Measurements from ENCODE around the gene SLC25A19.
A peak's percentile ranks its signal among the peaks of the same experiment; 100 is the strongest.

SLC25A19 gene

DNA sequence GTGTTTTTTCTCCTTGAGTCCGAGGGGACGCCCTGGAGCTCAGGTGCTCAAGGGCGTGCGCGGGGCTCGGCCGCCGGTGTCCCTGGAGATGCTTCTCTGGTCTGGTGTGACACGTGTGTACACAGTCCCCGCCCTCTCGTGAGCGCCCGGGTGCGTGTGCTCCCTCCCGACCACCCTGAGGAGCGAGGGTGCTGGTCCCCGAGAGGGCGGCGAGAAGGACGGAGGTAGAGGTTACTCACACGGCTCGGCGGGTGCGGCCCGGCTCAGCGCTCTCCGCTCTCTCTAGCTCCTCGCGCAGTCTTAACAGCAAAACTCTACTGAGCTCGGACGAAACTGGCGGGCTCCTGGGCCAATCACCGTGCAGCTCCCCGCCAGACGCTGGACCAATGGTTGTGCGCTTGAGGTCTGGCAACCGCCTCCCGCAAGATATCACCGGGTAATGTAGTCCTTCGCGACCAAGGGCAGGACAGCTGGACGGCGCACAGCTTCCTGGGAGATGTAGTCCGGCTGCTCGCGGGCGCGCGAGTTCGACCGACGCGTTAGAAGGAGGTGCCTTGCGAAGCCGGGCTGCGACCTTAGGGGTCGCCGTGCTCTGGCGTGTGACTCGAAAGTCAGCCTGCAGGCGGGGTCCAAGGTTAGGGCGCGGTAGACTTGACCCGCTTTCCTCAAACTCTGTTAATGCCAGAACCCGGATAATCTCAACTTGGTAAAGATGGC, at the start of gene SLC25A19:
TSS of gene SLC25A19 (minus strand) at position 319 of the 717 bp plus-strand sequence. CDS start 2,669 bp downstream, outside the sequence.
- H3K4me3 ChIP-seq (ENCODE audit: control insufficient read depth, low read depth, low read length) = peak within 1 kb of the TSS; percentile 89
- TF ChIP-seq CTCF (conservative IDR thresholded peaks at IDR 0.05; ENCODE audit: control insufficient read depth, insufficient read depth, low read depth, low read length) = no peak
- DNase-seq (ENCODE audit: low read depth) = peak; percentile 98

DNA sequence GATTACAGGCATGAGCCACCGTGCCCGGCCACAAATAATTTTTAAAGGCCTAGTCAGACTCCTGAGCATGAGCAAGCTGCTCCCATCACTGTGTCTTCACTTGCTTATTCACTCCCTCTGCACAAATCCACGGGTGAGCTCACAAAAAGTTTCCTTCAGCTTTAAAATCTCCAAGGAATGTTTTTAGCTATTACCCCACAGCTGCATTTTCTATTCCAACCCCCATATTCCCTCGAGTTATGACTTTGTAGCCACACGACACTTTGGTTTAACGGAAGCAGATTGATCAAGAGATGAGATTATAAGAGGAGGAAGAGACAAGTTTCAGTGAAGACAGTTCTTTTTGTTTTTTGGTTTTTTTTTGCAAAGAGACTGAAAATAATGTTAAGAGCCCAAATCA, 49.1 kb upstream of the SLC25A19 start:
- DNase-seq (ENCODE audit: low read depth) = peak; percentile 76
- no peak overlapping the region for H3K4me3 ChIP-seq (ENCODE audit: control insufficient read depth, low read depth, low read length)
- TF ChIP-seq CTCF (conservative IDR thresholded peaks at IDR 0.05; ENCODE audit: control insufficient read depth, insufficient read depth, low read depth, low read length) = no peak

DNA sequence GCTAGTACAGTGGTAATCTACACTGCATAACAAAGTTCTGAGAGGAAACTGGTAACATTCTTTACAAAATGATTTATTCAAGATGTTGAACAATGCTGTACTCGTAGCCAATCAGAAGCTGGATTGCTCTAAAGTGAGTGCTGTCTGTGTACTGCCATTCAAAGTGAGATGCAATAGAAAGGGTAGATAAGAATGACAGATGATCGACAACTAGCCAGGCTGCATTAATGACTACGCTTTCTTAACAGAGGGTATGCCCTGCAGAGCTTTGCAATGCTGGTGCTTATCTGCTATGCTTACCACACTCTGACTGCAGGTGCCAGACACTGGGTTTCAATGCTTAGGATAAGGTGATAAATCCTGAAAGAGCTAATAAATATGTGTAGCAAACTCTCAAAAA, 46.1 kb upstream of the SLC25A19 start:
- TF ChIP-seq CTCF (conservative IDR thresholded peaks at IDR 0.05; ENCODE audit: control insufficient read depth, insufficient read depth, low read depth, low read length) = no peak
- H3K4me3 ChIP-seq (ENCODE audit: control insufficient read depth, low read depth, low read length) = no peak overlapping the region
- DNase-seq (ENCODE audit: low read depth) = no peak

DNA sequence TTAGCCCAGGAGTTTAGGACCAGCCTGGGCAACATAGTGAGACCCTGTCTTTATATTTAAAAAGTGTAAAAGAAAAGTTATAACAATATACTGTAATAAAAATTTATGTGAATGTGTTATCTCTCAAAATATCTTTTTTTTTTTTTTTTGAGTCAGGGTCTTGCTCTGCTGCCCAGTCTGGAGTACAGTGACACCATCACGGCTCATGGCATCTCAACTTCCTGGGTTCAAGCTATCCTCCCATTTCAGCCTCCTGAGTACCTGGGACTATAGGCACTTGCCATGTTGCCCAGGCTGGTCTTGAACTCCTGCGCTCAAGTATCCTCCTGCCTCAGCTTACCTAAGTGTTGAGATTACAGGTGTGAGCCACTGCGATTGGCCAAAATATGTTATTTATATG, 45.5 kb upstream of the SLC25A19 start:
- H3K4me3 ChIP-seq (ENCODE audit: control insufficient read depth, low read depth, low read length) = no peak overlapping the region
- no peak for DNase-seq (ENCODE audit: low read depth)
- no peak for TF ChIP-seq CTCF (conservative IDR thresholded peaks at IDR 0.05; ENCODE audit: control insufficient read depth, insufficient read depth, low read depth, low read length)

DNA sequence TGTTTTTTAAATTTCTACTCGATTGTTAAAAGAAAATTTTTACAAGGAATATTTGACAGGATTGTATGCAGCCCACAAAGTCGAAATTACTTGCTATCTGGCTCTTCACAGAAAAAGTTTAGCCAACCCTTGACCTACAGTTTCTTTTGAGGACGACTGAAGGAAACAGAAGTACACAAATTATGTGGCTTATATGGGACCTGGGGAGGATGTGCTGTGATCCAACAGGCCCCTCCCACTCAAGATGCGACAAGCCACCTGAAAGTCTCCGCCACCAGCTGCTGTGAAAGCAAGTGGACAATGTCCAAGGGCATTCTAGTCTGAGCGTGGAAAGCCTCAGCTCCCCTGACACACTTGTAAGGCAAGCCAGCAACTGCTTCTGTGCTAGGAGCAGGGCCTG, 42.4 kb upstream of the SLC25A19 start:
- TF ChIP-seq CTCF (conservative IDR thresholded peaks at IDR 0.05; ENCODE audit: control insufficient read depth, insufficient read depth, low read depth, low read length) = no peak
- no peak overlapping the region for H3K4me3 ChIP-seq (ENCODE audit: control insufficient read depth, low read depth, low read length)
- no peak for DNase-seq (ENCODE audit: low read depth)

DNA sequence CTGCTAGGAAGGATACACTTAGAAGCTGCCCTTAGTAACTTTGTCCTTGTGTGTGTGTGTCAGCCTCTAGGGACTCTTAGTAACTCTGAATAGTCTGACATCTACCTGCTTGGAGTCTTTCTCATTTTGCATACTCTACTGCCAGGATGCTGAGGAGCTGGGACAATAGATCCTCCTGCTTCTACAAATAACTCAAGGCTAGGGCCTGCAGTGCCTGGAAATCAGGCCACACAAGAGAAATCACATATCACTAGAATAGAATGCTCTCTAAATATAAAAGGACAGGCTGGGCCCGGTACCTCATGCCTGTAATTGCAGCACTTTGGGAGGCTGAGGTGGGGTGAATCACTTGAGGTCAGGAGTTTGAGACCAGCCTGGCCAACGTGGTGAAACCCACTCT, 38.5 kb upstream of the SLC25A19 start:
- no peak for TF ChIP-seq CTCF (conservative IDR thresholded peaks at IDR 0.05; ENCODE audit: control insufficient read depth, insufficient read depth, low read depth, low read length)
- H3K4me3 ChIP-seq (ENCODE audit: control insufficient read depth, low read depth, low read length) = no peak overlapping the region
- DNase-seq (ENCODE audit: low read depth) = no peak

Data from fibroblast of mammary gland (primary cell).